ENCODE results near the gene ELF5.
A peak's percentile ranks its signal among the peaks of the same experiment; 100 is the strongest.

ELF5 gene

DNA sequence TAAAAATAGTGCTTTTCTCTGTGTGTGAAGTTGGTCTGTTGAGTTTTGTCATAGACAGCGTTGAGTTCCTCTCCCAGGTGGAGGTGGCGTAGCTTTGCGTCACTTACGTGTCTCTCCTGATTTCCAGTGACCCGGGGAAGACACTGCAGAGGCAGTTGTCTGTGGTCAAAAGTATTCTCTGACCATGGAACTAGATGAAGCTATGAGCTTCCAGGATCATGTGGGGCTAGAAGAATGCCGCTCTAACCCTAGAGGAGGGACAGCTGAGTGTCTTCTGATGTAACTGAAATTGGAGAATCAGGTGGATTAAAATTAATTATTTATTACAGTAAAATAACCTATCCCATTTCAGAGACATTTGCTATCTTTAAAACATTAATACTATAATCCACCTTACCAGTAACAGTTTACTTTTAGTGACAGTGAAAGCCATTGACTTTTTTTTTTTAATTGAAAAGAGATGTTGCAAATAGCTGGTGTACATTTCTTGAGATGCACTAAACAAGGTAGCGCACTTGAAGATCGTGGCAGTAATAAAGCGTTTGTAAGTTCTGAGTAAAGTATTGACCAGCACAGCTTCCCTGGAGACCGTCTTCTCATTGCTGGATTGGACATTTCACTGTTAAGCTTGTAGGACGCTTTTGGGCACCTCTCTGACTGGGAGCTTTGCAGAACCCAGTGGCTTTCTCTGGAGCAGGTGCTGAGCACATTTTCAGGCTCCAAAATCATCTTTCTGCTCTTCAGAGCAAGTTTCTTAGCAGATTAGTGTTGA, 65.2 kb downstream of the ELF5 start:
- no peak for DNase-seq

DNA sequence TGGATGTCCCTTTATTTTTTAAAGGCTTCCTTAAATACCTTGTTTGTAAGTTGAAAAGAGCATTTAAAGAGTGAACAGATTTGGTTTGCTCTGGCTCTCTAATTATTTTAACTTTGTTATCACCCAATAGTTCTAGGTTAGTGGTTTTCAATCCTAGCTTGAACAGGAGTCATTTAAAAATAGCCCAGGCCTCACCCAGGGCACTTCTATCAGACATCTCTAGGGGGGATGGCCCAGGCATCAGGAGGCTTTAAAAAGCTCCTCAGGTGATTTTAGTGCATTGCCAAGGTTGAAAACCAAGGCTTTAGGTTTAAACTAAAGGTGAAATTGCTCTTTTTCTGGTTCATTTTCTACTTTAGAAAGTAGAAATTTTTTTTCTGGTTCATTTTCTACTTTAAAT, 66.5 kb downstream of the ELF5 start:
- DNase-seq: no peak

DNA sequence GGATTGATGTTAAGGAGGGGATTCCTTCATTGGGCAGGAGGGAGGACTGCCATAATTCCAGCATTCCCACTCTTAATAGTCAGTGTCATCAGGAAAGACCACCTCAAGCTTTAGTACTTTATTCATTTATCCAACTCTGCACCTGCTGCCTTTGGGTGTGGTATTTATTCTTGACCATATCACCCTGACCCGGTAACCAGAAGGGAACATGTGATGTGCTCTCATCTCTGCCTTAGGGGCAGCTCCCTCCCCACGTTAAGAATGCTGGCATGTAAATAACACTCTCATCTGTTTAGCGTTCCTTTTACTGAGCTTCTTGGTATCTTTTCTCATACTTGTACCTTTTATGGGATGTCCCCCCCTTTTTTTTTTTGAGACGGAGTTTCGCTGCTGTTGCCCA, 67.2 kb downstream of the ELF5 start:
- DNase-seq: no peak

DNA sequence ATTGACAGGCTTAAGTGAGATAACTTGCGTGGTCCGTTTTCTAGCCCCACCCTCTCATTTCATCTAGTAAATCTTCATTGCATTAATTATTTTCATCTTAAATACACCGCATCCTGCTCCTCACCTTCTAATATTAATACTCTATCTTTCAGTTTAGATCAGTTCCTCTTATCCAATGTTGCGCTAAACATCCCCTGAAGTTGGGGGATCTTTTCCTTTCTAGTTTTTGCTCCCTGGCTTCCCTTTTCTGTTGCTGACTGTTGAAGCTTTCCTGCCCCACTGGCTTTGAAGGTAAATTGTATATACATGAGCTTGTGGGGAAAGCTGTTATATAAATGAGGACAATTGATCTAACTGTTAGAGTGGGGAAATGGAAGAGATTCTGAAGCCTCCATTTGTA, 67.6 kb downstream of the ELF5 start:
- no peak for DNase-seq

DNA sequence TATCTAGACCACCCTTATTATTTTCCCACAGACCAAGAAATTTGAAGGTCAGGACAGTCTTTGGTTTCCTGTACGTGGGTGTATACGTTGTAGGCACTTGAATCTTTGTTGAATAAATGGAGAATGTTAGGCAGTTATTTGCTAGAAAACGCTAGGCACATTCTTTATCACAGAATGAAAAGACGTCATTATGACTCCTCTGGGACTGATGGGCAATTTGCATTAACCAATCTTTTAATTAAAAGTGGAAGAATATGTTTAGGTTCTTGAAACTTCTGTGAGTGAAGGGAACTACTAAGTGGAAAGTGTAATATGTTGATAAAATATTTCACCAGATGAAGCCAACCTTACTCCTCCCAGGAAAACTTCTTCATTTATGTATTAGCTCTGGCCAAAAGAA, 69.2 kb downstream of the ELF5 start:
- no peak for DNase-seq

DNA sequence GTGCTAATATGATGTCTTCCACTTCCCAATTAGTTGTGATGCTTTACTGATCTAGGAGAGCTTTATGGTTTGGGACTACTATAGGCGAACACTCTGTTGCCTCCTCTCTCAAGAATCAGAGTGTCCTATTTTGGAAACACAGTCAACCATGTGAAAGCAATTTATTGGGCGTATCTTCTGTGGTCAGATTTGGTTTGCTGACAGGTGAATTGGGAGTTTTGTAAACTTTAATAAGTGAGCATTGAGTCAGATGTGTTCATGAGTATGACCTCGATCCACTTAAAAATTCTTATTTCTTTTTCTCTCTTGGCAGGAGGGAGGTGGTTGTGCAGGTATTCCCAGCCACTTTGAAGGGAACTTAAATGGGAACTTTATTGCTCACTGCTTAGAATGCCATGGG, 70.5 kb downstream of the ELF5 start:
- no peak for DNase-seq

DNA sequence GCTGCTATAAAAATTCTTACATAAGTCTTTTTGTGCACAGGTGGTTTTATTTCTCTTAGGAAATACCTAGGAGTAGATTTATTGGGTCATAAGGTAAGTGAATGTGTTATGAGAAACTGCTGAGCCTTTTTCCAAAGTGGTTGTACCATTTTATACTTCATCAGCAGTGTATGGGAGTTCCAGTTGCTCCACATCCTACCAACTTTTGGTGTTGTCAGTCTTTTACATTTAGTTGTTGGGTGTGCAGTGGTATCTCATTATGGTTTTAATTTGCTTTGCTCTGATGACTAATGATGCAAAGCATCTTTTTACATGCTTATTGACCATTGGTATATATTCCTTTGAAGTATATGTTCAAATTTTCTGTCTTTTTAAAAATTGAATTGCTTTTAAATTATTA, 71.8 kb downstream of the ELF5 start:
- no peak for DNase-seq

DNA sequence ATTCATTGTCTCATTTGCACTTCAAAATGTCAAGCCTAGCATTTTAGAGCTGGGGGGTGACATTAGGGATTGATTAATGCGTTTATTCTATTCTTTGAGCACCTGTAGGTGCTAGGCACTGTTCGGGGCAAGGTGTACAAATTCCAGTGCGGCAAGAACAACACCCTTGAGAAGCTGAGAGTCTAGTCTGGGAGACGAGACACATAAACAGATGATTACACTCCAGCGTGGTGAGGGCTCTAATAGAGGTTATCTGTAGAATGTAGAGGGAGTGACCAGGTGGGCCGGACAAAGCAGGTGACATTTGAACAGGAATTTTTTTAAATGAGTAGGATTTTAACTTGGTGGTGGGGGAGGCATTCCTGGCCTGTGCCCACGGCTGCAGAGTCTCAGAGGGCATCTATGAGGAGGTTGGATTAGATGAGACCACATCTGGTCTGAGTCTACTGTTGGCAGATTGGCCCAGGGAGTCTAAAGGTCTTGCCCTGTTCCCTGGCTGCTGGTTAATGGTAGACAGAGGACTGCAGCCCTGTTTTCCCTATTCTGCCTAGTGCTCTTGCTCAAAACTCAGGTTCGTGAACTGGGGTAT, 73.9 kb downstream of the ELF5 start:
- DNase-seq: no peak

DNA sequence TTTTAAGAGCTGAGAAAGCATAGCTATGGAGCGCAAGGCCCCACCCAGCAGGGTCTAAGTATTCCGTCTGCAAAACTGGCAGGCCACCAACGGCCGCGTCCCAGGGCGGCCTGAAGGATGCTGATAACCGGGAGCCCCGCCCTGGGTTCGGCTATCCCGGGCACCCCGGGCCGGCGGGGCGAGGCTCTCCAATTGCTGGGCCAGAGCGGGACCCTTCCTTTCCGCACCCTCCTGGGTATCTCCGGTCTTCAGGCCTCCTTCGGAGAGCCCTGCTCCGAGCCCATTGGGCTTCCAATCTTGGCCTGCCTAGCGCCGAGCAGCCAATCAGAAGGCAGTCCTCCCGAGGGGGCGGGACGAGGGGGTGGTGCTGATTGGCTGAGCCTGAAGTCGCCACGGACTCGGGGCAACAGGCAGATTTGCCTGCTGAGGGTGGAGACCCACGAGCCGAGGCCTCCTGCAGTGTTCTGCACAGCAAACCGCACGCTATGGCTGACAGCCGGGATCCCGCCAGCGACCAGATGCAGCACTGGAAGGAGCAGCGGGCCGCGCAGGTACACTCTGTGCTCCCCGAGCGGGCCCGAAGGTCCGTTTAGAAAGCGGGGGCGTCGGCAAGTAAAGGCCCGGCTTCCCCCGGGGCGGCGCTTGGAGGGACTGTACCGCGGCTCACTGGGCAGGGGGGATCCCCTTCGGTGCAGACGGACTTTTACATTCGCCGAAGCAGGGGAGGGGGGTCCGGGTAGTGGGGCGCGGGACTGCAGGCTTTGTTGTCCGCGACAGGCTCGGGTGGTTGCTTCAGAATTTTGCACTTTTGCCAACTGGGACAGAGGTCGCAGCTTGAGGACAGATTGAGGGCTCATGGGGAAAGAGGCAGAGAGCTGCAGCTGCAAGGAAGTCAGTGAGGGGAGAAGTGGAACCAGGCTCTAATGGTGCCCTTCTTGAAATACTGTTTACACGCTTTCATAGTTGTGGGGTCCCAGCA, 74.8 kb downstream of the ELF5 start, which contains the start of gene CAT:
CAT (plus strand) TSS at position 406 of the 979 bp plus-strand sequence; CDS start at position 486, 80 bp downstream.
- DNase-seq: peak; percentile 98

DNA sequence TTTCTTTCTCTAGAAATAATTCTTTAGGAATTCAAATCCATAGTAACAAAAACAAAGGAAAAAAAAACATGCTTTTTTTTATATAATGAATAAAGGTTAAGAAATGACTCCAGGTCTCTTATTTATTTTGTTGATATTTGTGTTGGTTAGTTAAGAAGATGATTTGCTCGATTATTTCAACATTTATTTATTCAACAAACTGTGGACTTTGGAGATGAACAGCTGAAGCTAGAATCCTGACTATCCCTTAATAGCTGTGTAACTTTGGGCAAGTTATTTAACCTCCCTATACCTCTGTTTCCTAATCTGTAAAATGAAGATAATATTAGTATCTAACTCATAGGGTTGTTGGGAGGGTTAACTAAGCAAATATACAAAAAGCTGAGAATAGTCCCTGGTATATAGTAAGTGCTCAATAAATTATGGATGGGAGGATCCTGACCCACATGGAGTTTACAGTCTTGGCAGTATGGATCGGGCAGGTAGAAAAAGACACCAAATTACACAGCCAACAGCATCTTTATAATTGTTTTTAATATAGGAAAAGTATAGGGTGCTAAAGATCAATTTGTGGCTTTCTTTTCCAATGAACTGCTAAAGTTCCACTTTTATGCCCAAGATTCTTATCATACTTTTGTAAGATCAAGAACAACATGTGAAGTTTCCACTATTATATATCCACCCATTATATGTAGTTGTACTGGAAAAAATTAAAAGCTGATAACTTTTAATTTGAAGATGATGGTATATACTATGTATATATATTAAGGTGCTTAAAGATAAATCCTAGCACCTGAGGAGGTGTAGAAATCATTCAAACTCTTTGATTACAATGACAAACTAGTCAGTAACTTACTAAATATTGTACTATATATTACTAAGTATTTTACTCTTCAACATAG, 76.1 kb downstream of the ELF5 start:
- DNase-seq: no peak

DNA sequence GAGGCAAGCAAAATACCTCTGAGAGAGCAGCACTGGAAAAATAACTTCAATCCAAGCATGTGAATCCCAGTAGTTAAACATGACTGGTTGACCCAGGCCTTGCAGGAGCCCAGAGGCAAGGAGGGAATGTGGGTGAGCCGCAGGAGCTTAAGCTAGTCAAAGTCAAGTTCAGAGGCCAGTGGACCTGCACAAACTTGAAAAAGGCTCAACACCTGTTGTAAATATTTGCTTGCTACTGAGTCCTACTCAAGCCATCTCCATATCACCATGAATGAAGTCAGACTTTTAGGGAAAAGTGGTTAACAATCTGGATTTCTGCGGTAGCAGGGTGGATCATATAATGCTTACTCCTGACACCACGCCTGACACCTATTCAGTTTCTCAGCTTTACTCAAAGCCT, 79.7 kb downstream of the ELF5 start:
- DNase-seq: no peak

DNA sequence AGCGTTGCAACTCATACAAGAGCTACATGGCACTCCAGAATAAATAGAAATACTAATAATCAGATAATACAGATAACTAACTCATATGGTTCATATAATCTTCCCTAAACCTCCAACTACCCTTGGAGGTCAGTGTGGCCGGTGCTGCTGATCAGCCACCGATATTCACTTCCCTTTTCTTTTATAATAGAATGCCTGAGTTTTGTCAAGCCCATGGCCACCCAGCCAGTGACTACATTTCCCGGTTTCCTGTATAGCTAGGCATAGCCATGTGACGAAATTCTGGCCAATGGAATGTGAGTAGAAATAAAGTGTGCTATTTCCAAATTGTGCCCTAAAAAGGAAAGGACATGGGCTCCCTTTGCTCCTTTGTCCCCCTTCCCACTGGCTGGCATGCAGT, 80.8 kb downstream of the ELF5 start:
- no peak for DNase-seq

DNA sequence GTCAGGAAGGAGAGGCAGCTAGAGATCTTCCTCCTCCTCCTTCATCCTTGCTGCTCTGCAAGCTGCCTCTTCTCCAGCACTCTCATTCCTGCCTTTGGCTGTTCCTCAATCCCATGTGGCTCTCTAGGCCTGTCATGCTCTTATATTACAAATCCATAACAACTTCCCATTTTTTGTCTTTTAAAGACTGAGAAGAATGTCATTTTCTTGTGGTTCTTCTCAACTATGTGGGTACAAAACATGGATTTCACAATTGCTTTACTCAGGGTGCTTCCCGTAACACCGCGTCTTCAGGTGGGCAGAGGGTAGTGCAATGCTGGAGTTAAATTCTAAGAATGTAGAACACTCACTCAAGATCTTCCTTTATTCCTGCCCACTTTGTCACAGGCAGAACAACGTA, 81.6 kb downstream of the ELF5 start:
- no peak for DNase-seq
